ENCODE data around the gene NALCN.

DNA sequence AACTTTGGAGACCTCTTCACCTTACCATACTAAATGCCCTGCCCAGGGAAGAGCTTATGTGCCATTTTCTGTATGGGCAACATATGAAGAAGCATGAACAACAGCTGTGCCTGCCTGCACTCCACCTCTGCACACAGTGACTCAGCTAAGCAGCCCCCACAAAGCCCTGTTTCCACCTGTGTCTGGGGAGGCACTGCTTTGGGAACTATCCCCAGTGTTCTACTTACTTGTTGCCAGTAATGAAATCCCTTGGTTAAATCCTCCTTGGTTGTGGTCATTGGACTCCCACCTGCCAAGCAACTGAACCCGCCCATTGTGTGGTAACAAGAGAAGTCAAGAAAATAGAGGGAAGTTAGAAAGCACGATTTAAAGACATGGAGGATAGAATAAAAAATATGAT, 84.6 kb downstream of the NALCN start:
- TF ChIP-seq POLR2A (IDR thresholded peaks at IDR 0.05; ENCODE audit: low read depth, low read length) (no peak), POLR2AphosphoS5 (IDR thresholded peaks at IDR 0.05; ENCODE audit: low read depth, low read length) (no peak), TAF1 (IDR thresholded peaks at IDR 0.05; ENCODE audit: borderline replicate concordance, low read depth, low read length) (no peak)
